GM18498 (cell line): ENCODE data around the gene C9.
"Not testable (repeated sequence)": the region's sequence is repeated elsewhere in the genome, so short reads cannot be mapped to it uniquely, and the experiment has no call there.

Experiments used
- ATAC-seq: cut with Tn5 transposase; IDR thresholded peaks from one replicate; pipeline ENCODE4 v1.9.1; 2021; ENCODE audit warnings: mild to moderate bottlenecking, moderate library complexity; ENCODE audit not compliant: unreplicated experiment

C9 gene

DNA sequence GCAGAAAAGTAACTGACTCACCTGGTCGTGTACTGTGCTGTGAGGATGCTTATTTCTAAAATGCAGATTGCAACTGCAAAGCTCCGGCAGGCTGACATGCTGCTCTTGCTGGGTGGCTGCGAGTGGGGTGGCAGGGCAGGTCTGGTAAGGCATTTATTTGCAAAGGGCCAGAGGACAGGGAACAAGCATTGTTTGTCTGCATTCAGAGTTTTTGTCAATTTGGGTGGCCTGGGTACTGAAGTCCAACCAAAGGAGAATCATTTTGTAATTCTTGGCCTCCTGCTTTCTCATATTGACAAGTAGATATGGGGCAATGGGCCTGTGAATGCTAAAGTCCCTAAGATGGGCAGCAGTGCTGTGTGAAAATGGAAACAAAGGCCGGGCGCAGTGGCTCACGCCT, at the start of gene C9:
C9 (minus strand) TSS at position 129 of the 400 bp plus-strand sequence; CDS start at position 98, 31 bp downstream.
- ATAC-seq: no peak

DNA sequence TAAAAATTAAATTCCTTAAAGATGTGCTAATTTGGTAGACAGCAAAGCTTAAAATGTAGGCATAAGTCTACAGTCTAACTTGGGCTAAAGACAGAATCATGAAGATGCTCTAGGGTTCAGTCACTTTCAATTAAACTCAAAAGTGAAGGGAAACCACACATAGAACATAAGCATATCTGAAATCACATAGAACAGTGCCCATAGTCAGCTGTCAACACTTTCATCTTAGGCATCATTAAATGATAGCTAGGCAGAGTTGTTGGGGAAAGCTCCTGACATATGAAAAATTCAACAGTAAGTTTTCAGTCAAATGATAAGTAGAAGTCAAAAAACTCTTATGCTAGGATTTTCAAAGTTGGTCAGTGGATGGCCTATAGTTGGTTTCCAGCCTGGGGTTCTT, 49.5 kb upstream of the C9 start:
- no peak for ATAC-seq

DNA sequence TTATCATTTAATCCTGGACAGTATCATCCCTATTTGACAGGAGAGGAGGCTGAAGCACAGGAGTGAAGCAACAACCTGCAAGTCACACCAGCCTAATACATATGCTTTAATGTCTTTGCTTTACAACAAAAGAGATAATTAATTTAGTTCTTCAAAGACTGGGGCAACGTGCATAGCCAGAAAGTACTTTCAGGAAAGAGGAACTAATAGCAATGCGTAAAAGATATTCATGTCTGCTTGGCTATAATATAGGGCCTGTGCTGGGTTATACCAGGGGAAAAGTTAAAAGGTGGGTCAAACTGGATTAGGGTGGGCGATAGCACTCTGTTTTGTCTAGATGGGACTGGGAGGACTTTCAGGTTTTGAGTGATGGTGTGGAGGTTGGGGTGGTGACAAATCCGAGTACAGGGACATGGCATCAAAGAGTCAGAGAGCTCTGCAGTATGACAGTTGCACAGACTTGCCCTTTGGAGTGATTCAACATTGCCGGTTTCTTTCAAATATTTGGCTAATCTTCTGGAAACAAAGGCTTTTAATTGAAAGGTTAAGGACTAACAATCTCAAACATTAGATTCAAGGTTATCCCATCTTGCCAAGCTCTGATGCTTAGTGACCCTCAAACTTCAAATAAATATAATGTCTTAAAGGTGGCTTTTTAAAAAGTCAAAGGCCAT, 48.6 kb upstream of the C9 start:
- ATAC-seq: no peak

DNA sequence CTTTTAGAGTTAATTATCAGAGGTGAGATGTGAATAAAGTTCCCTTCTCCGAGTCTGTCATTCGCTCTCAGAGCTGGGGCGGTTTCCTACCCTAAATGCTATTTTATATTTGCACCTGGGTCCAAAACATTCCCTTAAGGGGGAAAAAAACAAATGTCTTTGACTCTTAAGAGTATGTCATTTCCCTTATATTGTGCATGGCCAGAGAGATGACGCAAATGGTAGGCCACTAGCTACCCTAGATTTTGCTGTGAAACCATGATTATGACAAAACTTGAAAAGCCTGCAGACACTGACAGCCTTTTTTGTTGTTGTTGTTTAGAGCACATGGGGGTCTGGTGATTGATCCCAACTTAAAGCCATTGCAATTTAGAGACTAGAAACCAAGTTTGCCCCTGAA, 47.7 kb upstream of the C9 start:
- no peak for ATAC-seq

DNA sequence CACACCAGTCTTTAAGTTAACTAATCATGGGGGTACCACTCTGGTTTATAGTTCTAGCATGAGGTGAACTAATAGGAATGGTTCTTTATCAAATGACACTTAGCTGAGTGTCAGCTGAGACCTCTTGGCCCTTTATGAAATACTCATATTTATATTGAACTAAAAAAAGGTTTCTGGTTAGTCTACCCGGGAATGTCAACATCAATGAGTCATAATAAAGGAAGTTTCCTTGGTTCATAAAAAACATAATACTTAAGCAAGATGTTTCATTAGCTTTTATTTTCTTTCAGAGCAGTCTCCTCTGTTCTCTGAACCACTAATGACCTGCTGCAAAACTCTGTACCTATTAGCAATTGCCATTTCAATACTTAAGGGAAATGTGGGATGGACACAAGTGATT, 46.8 kb upstream of the C9 start:
- no peak for ATAC-seq

DNA sequence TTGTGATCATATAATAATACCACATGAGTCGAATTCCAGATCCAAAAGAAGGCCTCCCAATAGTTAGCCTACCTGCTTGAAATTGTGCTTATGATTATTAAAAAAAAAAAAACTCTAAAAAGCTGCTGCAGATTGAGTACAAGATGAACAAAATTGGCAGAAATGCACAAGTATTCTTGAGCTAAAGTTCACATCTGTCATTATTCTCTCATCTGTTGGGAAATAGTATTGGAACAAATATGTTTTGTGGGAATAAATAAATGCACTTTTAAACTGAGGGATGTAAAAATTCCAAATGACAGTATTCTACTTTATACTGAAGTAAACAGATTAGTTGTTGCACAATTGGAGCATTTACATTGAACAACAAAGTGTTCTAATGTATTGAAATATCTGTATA, 44.7 kb upstream of the C9 start:
- ATAC-seq: no peak

DNA sequence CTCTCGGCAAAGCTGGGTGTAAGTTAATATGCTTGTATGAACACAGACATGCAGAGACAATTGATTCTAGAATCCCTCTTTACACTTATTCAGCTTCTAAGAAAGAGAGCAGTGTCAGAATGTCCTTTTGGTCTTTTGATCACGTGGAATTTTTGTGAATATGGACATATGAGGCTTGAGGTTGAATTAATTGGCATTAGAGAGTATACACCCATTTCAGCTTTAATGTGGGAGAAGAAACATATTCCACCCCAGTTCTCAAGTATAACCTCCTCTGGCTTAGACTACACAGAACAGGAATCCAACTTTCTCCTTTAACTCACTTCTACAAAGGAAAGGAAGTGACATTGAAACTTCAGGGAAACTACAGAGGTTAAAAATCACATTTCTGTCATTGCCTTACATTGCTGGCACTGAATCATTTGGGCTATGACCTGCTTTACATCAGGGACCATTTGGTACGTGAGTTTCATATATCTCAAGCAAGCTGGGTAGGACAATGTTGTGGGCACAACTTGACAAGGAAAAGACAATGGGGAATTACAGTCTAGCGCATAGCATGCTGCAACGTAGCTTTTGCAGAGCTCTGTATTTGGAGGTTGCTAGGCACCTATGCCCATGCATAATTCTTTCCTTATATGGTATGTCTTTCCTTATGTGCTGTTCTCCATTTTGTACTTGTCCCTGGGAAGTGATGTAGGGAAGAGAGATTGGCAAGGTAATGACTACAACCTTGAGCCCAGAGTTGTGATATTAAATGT, 41.0 kb upstream of the C9 start:
- ATAC-seq: no peak

DNA sequence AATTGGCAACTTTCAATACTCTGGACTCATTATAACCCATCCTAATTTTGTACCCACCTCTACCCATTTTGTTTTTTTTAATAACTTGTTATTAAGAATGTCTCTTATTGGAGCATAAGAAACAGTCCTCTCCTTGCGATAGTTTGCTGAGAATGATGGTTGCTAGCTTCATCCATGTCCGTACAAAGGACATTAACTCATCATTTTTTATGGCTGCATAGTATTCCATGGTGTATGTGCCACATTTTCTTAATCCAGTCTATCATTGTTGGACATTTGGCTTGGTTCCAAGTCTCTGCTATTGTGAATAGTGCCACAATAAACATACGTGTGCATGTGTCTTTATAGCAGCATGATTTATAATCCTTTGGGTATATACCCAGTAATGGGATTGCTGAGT, 39.5 kb upstream of the C9 start:
- not testable (repeated sequence) for ATAC-seq

DNA sequence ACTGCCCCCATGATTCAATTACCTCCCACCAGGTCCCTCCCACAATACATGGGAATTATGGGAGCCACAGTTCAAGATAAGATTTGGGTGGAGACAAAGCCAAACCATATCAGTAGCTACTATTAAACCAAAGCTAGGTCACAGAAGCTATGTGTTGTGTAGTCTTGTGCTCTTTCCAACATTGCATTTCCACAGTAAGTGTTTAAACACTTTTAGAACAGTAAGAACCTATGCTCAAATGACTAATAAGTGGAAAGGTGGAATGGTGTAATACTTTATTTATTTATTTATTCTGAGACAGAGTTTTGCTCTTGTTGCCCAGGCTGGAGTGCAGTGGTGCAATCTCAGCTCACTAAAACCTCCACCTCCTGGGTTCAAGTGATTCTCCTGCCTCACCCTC, 37.8 kb upstream of the C9 start:
- not testable (repeated sequence) for ATAC-seq

DNA sequence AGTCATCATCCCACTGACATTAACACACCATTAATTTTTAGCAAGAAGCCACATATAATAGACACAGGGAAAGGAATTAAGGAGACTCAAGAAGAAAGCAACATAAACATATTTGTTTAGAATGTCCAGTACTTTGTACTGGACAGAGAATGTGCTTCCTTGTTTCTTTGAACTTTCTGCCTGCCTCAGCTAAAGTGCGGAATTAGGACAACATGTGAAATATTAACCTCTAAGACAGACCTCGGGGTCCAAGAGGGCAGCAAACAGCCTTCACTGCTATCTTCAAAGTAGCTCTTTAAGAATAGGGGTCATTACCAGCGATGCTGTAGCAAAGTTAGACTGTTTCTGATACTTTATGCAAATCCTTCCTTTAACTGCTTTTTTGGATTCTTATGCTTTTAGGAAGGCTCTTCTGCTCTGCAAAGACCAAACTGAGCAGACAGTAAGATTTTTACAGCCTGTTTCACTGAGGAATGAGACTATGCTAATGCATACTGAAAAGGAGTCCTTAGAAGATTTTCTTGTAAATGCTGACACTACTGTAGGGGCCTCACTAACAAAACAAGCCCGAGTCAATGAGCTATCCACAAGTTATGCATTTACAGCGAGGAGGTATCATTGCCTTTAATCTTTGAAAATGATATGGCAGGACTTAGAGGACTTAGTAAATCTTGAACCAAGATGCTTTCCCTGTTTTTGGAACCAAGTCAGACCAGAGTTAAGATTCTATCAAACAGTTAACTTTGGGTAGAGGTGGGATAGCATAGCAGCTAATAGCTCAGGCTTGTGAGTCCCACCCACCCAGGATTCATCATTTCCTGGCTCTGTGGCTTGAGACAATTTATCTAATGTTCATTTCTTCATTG, 36.7 kb upstream of the C9 start:
- ATAC-seq: no peak

DNA sequence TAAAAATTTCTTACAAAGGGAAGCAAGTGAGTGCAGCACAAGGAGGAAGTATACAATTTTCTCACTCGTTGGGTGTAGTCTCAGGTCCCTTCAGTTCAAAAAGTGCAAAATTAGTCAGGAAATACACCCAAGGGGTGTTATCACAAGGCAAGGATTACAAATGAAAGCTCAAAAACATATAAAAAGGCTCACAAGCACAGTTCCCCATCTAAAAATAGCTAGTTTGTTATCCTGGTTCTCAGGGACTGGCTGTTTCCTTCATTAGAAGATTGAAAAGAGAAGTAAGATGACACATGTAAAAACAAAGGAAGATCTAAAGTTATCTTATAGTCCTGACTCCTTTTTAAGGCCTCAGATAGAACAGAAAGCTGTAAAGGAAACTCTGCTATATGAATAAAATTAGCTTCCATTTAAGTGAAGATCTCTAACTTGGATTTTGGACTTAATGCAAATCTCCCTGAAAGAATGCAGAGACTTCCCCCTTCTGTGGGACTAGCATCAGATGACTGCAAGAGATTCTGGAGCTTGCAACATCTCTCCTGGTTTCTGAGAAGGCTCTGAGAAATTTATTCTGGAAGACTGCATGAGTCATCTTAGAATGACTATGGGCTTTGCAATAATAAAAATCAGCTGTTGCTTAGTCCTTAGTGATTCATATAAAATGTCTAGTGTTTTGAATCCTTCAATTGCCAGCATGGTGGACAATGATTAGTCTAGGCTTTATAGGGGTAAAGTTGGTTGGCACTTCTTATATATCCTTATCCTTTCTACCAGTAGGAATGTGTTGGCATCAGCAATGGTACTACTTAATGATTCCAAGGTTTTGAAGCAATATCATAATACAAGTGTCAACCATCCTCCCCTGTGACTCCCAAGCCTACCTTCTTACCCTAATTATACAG, 35.1 kb upstream of the C9 start:
- no peak for ATAC-seq

DNA sequence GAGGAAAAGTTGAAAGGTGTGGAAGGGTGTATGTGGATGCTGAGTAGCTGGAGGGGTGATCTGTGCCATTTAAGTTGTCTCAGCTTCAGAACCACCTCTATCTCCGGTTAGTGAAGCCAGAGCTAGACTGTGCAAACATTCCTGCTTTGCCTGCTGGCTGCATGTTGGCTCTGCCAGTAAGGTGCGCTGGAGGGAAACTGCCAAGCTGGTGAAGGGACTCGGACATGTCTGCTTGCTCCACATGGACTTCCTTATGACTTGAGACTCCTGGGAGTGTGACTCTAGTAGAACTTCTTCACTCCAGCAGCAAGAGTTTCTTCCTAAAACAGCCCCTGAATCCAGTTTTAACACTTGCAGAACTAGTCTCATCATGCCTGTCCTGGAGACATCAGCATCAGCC, 32.5 kb upstream of the C9 start:
- no peak for ATAC-seq

DNA sequence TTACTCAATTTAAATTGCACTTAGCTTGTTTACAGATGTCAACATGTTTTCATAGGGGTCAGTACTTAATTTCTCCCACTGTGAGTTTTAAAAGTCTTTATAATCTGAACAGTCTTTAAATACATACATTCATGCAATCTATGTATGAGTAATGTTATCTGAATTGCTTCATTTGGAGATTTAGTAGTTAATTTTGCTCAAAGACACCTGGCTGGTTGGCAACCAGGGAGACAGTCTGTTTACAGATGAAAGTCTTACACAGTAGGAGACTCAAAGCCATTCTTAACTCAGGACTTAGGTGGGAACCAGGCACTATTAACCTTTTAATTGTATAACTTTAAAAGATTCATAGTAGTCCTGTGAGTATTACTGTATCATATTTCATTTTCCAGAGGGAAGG, 31.2 kb upstream of the C9 start:
- ATAC-seq: no peak

DNA sequence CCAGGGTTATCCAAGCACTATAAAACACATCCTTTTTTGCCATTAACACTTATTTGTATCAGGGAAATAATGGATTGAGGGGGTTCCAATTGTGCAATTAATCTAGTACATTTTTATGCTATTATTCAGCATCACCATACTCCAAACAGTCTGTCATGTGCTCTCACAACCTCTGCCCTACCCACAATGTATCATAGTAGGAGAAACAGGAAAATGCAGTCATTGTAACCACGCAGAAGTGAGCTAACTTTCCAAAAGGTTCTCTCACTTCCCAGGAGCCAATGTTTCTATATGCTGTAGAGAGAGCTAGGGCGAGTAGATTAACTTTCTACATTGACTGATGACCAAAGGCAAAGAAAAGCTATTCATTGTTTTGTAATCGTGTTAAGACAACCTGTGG, 30.7 kb upstream of the C9 start:
- ATAC-seq: no peak

DNA sequence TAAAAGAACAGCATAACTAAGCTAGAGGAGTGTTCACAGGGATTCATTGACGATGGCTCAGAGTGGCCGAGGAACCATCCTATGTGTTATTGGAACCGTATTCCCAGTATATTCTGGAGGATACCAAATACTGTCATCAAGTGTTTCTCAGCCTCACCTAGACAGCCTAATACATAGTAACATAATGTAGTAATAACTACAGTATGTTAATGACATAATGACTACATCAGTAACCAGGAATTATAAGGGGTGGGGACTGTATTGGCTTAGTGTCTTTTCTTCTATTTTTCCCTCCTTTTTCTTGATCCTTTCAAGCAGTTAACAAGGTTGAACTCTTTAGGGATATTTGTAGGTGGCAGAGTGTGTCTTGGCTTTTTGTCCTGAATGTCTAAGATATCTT, 26.6 kb upstream of the C9 start:
- no peak for ATAC-seq

DNA sequence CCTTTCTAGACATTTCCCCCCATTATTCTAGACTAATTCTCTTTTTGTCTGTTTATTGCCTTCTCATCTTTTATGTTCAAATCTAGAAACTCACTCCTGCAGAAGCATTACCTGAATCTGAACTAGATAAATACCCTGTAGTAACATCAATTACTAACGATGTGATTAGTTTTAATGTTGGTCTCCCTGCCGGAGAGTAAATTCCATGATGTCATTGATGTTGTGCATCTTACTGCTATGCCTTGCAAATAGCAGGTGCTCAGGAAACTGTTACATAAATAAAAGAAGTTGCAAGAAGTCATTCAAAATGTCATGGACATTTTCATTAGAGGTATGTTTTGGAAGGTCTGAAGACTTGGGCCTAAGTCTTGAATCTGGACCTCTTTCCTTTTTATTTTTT, 23.0 kb upstream of the C9 start:
- no peak for ATAC-seq

DNA sequence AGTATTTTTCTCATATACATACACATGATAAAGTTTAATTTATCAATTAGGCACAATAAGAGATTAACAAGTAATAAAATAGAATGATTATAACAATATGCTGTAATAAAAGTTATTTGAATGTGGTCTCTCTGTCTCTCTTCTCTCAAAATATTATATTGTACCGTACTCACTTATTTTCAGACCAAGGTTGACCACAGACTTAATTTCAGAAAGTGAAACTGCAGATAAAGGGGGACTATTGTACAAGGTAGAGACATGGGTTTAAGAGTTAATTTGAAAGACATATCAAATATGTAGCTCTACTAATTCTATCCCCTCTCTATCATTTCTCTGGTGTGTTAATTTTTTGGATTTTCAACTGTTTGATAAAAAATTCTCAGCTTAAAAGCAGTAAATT, 20.0 kb upstream of the C9 start:
- no peak for ATAC-seq

DNA sequence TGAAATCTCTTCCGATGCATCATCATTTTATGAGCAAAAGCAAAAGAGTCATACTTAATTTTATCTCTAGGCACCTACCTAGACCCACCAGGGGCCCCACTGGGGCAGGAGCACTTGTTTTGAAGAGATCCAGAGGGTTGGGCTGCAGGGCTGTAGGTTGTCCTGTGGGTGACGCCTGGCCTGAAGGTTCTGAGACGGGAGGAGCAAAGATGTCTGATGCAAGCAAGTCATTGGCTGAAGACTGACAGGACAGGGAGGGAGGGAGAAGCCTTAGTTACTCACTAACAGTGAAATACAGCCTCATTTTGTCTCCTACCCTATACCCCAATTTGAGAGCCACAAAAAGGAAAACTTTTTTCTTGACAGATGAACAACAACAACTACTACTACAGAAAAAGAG, 17.1 kb upstream of the C9 start:
- no peak for ATAC-seq

DNA sequence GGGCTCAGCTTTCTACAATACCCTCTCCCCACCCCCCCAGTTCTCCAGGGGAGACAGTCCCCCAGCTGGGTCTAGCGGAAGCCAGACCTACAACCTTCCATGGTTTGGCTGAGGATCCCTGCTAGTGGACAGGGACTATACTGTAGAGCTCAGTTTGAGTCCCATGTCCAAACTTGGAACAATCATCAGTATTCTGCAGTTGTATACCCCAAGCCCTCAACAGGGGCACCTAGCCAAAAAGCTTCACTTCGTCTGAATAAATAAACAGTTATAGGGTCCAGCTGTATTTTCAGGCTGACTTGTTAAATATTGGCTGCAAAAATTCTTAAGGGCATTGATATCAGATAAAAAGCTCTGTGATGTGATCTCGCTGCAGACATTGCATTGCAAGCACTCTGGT, 15.4 kb upstream of the C9 start:
- no peak for ATAC-seq

DNA sequence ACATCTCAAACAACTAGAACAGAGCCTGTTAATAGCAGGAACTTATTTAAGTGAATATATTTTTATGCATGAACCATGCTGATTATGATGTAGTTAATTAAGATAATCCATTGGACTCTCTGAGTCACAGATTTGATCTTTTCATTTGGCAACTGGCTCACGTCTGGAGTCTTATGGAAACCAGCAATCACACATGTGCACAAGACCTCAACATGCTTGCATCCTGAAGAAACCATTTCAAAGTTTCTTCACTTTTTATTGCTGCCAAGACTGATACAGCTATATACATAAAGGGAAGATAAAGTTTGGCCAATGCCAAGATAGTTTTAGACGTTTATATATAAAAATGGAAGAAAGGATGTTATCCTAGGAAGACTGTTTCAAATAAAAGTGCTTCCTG, 13.3 kb upstream of the C9 start:
- ATAC-seq: no peak

DNA sequence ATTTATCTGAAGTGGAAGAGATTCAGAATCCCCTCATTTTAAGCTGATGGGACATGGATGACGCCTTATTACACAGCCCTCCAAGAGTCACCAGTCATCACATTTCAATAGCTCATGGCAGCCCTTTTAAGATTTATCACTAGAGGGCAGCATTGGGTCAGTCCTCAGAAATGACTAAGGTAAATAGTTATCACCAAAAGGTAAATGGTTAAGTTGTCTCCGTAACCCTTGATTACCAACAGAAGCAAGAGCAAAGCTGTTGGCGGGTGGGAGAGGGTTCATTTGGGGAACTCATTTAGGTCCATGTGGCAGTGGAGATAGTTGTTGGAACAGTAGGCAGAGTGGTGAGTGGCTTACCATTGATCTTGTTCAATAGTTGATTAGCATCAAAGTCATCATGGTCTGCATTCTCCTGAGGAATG, 12.0 kb upstream of the C9 start:
- peak; percentile 75 for ATAC-seq
